HG03442 (cell line): ENCODE results near the gene ABCA13.

ENCODE experiments used
- ATAC-seq: cut with Tn5 transposase; IDR thresholded peaks from one replicate; pipeline ENCODE4 v1.9.1; 2021; ENCODE audit warnings: mild to moderate bottlenecking, moderate library complexity; ENCODE audit not compliant: unreplicated experiment

ABCA13 gene

DNA sequence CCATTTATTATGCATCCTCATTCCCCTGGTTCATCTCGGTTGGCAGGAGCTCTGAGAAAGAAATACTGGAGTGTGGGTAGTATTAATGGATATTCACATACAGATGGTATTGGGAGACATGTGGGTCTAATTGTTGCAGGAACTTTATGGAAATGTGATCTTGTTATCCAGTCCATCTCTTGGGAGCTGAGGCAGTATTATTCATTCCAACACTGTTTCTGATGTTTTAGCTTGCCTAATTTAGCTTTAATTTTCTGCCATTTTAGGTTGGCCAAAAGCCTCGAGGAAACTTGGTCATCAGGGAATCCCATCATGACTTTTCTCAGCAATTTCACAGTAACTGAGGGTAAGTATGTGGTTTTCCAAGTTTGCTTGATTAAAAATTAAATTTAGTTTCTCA is 125.7 kb downstream of the ABCA13 start:
- ATAC-seq = no peak

DNA sequence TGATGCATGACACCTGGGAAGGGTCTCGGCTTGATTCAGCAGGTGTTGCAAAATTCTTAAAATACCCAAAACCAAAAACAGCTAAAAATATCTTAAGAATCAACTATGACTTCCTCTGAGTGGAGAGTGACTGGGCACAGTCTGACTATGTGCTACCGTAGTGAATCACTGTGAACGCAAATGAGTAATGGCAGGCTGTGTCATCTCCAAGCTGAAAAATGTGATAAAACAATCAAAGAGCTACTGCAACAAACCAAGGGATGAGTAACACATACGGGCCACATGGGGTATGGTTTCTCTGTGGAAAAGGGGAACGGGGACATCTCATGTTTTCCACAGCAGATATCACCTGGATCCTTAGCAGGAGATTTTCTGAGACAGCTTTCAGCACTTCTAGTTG is 127.5 kb downstream of the ABCA13 start:
- peak; percentile 80 for ATAC-seq

DNA sequence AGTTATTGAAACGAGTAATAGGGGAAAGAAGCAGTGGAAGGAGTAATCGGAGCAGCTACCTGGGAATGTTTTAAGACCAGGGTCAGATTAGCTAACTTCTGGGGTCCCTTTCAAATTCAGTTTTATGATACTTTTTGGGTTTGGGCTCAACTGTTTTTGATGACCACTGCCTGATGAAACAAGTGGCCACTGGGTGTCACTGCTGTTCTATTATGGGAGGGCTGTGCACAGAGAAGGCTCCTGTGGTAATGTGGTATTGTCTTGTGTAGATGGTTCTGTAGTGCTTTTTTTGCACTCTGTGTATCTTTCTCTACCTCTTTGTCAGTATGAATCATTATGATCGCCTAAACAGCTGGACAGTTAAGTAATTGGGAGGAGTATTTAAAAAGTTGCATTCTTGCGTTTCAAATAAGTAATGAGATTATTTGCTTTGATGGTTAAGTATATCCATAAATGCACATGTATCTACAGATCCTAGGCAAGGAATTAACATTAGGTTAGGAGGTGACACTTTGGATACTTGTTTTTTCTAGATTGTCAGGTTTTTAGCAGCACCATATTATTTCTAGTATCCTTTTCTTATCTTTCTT is 128.4 kb downstream of the ABCA13 start:
- ATAC-seq = peak; percentile 88

DNA sequence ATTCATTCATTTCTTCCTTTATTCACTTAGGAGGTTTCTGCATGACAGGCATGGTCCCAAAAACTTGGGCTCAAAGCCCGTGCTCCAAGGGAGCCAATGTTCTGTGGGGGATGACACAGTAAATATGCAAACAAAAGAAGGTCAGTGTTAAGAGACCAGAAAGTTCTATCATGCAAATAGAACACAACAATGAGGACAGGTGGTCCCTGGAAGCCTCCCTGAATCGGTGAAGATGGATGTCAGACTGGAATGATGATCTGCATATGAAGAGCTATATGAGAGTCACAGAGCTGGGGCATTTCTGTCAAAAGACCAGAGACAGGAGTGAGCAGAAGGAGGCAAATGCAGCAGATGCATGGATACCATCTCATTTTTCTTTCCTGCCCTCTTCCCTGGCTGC is 129.0 kb downstream of the ABCA13 start:
- ATAC-seq = no peak

DNA sequence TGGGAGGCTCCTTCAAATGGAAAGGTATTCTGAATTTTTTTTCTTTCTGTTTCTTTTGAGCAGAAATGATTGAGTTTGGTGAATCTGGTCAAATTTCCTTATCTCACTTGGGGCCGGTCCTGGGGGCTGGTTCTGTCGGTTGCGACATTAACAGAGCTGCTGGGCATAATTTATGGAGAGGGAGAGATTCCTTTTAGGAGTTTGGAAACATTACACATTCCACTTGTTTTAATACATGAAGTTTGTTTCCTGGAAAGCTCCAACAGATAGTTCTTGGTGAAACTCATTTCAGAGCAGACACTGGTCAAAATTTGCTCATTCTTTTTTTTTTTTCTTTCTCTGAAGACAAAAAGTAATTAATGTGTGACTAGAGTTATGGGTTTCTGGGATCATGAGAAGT is 129.9 kb downstream of the ABCA13 start:
- no peak for ATAC-seq

DNA sequence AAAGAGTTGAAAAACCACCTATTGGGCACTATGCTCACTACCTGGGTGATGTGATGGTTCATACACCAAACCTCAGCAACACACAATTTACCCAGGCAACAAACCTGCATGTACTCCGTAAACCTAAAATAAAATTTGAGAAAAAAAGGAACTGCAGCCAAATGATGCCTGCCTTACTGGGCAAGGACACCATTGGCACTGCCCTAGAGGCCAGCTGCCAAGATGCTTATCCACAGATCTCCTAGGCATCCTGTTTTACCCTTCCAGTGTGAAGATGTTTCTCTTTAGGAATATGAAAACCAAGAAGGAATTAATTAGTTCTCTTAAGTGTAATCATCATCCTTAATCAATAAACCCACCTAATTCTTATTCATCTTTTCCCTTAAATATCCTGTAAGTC is 133.4 kb downstream of the ABCA13 start:
- ATAC-seq = no peak

DNA sequence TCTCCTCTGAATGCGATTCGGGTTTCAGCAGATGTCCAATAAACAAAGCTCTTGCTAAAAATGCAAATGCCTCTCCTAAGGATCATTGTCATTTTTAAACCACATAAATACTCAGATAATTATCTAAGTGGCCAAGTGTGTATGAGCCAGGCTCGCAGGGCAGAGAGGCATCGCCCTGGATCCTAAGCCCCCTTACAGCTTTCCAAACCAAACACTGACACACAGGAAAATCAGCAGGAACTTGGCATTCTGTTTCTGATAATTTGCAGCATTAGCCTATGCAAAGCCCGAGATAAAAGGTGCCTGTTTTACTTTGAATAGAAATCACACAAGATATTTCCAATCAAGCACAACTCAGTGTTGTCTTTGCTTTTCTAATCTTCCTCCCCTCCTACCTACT is 134.4 kb downstream of the ABCA13 start:
- no peak for ATAC-seq

DNA sequence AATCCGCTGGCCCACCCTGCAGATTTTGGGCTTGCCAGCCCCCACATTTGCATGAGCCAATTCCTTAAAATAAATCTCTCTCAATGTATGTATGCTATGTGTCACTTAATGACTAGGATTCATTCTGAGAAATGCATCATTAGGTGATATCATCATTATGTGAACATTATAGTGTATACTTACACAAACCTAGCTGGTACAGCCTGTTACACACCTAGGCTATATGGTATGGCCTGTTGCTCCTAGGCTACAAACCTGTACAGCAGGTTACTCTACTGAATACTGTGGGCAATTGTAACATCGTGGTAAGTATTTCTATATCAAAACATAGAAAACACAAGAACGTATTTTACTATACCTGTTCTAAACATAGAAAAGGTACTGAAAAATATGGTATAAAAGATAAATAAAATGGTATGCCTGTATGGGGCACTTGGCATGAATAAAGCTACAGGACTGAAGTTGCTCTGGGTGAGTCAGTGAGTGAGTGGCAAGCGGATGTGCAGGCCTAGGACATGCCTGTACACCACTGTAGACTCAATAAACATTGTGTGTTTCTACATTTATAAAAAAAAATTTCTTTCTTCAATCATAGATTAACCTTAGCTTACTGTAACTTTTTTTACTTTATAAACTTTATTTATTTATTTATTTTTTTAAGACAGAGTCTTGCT is 135.9 kb downstream of the ABCA13 start:
- no peak for ATAC-seq

DNA sequence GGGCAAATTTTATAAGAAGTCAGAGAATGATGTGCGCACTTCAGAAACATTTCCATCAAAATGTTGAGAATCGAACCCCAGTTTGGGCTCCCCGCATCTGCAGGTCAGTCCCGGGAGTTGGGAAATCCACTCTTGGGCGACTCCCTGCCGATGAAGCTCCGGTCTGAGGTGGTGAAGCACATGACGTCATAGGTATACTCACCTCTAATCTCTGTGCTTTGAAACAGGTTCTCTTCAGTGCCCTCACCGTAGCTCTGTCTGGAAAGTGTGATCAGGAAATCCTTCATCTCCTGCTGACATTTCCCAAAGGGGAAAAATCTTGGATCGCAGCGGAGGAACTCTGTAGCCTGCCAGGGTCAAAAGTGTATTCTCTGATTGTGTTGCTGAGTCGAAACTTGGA is 138.5 kb downstream of the ABCA13 start:
- no peak for ATAC-seq

DNA sequence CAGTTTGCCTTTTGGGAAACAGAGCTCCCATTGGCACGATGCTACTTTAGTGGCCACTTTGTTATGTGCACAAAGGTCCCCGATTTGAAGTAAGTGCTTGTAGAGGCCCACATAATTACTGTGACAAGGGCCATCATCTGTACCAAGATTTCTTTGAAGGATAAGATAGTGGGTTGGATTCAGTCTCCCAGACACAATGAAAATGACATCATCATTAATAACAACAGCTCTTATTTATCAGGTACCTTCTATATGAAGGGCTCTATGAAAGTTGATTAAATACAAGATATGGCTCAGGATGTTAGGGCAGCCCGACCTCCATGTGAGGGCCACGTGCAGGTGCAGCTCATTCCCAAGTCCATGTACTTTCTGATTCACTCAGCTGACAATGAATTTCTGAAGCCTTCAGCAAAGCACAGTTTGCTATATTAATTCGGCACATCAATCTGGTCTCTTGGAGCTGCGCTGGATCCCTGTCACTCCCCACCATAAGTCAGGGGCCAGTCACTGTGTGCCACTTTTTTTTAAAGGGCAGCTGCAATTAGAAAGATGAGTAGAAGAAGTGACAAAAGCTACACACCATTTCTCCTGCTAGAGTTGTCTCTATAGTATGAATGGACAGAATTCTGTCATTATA is 140.3 kb downstream of the ABCA13 start:
- ATAC-seq = no peak

DNA sequence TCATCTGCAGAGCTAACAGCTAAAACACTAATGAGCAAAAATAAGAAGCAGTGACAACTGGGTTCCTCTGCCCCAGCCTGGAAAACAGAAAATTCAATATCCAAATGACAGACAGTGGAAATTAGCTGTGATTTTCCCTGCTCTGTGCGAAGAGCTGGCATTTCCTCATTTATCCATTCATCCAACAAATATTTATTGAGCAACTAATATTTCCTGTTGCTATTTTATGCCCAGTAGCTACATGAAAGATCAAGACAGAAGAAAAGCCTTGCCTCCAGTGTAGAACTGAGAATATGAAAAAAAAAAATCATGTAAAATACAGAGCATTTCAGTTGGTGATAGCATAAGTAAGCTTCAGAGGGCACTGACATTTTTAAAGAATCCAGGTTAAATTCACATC is 140.9 kb downstream of the ABCA13 start:
- ATAC-seq = no peak

DNA sequence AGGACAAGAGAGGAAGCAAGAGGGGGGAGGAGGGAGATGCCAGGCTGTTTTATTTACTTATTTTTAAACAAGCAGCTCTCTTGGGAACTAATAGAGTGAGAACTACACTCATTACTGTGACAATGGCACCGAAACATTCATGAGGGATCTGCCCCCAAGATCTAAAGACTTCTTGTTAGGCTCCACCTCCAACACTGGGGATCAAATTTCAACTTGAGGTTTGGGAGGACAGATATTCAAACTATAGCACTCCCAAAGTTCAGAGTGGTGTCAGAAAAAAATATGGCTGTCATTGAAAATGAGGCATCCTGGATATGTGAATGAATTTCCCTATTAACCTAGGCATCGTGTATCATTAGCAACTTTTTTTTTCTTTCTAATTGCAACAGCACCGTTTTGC is 145.5 kb downstream of the ABCA13 start:
- no peak for ATAC-seq

DNA sequence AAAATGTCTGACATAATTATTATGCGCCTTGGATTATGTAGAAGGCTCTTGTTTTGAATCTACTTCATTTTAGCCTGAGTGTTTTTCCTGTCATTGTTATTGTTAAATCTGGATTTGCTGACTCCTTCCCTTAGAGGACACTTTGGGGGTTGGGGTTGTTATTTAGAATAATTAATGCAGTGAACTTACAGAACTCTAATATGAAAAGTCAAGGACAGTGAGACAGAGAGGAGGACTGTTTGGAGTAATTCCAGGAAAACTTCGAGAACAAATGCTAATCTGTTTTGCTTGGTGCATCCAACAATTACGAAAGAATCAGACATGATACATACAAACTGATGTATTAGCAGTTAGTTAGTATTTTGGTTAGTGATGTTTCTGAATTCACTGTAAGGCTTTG is 146.1 kb downstream of the ABCA13 start:
- no peak for ATAC-seq

DNA sequence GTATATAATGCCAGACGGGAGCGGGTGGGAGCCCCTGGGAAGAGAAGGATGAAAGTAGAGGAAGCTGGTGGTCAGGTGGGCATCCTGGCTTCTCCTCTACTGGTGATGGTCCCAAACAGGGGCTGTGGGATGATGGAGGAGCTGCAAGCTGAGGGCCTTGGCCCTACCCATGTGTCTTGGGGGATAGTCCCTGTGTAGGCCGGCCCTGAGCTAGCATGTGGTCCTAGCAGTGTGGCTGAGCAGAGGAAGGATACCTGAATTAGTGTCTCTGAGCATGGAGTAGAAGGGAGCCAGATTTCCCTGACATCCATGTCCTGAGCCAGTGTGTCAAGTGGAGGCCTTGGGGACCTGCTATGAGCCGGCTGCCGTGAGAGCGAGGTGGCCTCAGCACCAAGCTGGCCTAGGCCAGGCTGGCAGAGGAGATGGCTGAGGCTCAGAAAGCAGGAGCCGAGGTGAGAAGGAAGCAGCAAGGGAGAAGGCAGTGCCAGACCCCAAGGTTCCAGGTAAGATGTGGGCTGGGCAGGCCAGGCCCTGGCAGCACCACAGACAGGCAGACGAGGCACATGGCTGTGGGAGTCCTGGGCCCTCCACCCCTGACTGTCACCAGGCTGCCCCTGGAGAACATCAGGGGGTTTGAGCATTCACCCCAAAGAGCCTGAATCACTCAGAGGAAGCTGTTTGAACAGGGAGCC is 150.2 kb downstream of the ABCA13 start:
- no peak for ATAC-seq

DNA sequence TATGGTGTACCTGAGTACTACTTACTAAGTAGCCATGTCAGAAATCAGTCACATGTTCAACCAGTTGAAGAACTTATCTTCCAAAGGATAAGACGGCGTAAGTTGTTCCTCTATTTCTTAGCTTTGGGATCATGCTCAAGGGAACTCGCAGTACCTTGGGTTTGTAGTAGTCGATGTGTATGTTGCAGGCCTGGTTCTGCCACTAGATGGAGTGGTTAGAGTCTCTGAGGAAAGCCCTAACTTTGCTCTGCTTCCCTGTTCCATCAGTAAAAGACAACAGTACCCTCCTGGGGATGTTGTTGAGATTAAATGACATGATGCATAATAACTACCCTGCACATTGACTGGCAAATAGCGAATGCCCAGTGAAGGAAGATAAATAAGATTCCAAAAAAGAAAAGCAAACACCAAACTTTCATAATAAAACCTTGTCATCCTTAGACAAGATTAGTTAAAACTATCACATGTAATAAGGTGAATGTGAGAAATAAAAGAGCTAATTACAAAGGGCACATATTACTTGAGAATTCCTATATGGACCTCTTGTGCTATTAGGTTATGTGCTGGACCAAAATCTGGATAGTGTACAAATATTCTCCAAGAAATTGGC is 165.9 kb downstream of the ABCA13 start:
- no peak for ATAC-seq

DNA sequence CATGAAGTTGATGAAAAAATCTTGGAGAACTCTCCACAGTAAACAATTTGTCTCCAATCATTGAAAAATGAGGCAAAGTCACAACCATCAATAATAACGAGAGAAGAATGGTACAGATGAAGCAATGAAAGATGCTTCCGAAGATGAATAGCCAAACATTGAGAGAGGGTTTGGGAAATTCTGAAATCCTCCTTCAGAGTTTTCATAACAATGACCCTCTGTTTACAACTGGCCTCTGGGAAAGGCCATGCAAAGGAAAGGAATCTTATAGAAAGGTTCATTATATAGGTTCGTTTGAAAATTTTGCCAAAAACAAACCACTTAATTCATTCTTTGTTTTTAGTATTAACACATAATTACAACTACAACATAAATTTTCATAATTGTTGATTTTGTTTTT is 166.5 kb downstream of the ABCA13 start:
- ATAC-seq = no peak

DNA sequence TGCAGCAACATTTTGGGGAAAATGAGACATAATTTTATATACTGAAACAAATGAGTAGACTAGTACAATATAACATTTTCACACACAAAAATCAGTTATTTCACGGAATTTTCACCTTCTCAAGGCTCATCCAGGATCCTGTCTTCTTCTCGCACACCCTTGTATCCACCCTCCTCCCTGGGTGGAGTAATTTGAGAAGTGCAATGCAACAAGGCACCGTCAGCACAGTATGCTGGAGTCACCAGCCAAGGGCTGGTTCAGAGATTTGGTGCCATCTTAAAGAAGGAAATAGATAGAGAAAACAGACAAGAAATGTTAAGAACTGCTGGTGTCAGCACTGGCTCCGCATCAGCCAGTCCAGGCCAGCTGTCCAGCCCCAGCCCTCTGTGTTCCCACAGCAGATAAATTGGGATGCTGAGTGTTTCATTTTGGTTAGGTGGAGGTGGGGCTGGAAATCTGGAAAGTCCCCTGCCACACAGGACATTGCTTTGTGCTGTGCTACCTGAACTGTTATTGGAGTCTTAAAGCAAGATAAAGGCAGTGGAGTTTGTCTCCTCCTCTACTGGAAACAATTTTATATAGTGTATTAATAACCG is 176.1 kb downstream of the ABCA13 start:
- no peak for ATAC-seq

DNA sequence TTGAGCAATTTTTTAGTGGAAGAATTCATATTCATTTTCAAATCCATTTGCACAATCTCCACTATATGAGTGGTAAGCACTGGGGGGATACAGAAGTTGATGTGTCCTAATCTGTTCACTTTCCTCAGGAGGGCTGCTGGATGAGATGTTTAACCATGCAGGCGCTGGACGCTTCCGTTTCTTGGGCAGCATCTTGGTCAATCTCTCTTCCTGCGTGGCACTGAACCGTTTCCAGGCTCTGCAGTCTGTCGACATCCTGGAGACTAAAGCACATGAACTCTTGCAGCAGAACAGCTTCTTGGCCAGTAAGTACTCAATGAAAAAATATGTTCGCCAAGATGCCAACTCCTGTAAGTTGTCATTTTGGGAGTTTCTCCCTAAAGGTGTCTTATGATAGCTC is 179.3 kb downstream of the ABCA13 start:
- ATAC-seq = no peak

DNA sequence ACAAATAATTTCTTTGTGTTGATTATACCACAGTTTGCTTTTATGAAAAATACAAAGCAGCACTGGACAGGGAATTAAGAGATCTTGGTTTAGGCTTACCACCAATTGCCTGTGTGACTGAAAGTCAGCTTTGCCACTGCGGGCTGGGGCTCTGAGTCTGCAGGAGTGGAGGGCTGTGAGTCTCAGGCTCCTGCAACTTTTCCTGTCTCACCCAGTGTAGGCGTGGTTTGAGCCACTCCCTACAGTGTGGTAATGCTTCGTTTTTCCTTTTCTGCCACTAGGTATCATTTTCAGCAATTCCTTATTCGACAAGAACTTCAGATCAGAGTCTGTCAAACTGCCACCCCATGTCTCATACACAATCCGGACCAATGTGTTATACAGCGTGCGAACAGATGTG is 180.6 kb downstream of the ABCA13 start:
- ATAC-seq = no peak

DNA sequence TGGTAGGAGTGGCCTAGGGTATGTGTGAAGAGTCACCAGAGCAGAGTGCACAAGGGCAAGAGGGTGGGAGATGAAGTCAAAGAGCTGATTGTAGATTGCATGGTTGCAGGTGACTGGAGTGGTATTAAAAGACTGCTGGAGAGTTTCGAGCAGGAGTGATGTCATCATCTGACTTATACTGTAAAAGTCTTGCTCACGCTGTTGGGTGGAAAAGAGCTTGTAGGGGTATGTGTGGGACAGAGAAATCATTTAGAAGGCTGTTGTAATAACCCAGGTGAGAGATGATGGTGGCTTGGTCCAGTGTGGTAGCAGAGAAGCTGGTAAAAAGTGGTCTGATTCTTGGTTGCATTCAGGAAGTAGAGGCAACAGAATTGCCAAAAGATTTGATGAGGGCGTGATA is 184.1 kb downstream of the ABCA13 start:
- no peak for ATAC-seq

DNA sequence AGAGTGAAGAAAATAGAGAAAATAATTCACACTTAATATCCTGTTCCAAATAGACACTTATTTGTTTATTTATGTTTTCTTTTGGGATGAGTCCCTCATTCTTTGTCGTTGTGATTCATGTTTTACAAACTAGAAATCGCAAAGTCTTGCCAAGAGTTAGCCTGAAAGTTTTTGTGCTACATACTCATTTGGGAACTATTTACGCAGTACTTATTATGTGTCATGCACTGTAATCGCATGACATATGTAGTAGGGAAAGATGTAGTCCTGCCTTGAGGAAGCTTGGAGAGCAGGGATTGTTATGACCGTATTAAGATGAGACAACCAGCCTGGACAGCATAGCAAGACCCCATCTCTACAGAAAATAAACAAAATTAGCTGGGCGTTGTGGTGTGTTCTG is 189.3 kb downstream of the ABCA13 start:
- ATAC-seq = no peak
